SH-SY5Y (cell line): ENCODE results near the gene CNP.

ENCODE experiments used
- GATA2 ChIP-seq: IDR thresholded peaks from 2 replicates; pipeline ENCODE4 v1.6.1; 2011; ENCODE audit warnings: mild to moderate bottlenecking, low read depth, low read length
- GATA3 ChIP-seq: IDR thresholded peaks from 2 replicates; pipeline ENCODE4 v1.6.1; 2011; ENCODE audit warnings: low read depth, mild to moderate bottlenecking, low read length, moderate library complexity

- TF ChIP-seq GATA2 (no peak), GATA3 (no peak)
Observed at GRCh38 chr17:41917192-41917591, 49.4 kb upstream of the CNP start.
